A673 (cell line): ENCODE data around the gene VWA5B2. TPM values are rescaled to one million over a fixed set of nuclear protein-coding genes. Genes with fewer than 3 reads are reported as not detected.

Experiments used
- BruUV-seq: library from RNA; stranded (reverse); fragments of 400-500 nt; replicated peaks from 2 replicates; lab custom pipeline; 2021; lab: Mats Ljungman, UMichigan
- CTCF ChIA-PET: fragments of 300-600 bp; sonication (Branson Sonifier 250); formaldehyde crosslinking; loops from one replicate; lab custom pipeline; 2022; ENCODE audit warnings: antibody characterized with exemption; lab: Charles Lee
- POLR2A ChIA-PET: fragments of 300-600 bp; sonication (Branson Sonifier 250); formaldehyde crosslinking; loops from one replicate; lab custom pipeline; 2022; ENCODE audit warnings: antibody characterized with exemption; ENCODE audit not compliant: low non-redundant PET; lab: Charles Lee
- DNase-seq: peaks from one replicate; pipeline ENCODE4 v3.0.0-alpha.2; 2015; ENCODE audit warnings: low spot score
- H3K27ac ChIP-seq: fragments of 200-600 bp; sonication (generic); 2 replicates; pipeline ENCODE4 v1.5.1; 2016; ENCODE audit warnings: mixed run types, low read depth, mild to moderate bottlenecking, mixed read lengths, antibody characterized with exemption, low read length; ENCODE audit not compliant: poor library complexity, severe bottlenecking
- H3K27me3 ChIP-seq: fragments of 200-600 bp; sonication (generic); replicated peaks from 2 replicates; pipeline ENCODE4 v1.6.1; 2017; ENCODE audit warnings: mixed run types, low read depth, mild to moderate bottlenecking, mixed read lengths, antibody characterized with exemption, low read length; ENCODE audit not compliant: insufficient read depth, poor library complexity
- H3K36me3 ChIP-seq: fragments of 200-600 bp; sonication (generic); 2 replicates; pipeline ENCODE4 v1.6.1; 2016; ENCODE audit warnings: mixed run types, mild to moderate bottlenecking, mixed read lengths, antibody characterized with exemption, low read length; ENCODE audit not compliant: insufficient read depth, poor library complexity, severe bottlenecking
- H3K4me1 ChIP-seq: fragments of 200-600 bp; sonication (generic); 2 replicates; pipeline ENCODE4 v1.6.1; 2017; ENCODE audit warnings: mixed run types, mild to moderate bottlenecking, mixed read lengths, antibody characterized with exemption, low read length; ENCODE audit not compliant: insufficient read depth, poor library complexity, severe bottlenecking
- H3K4me3 ChIP-seq: fragments of 200-600 bp; sonication (generic); 2 replicates; pipeline ENCODE4 v1.5.1; 2016; ENCODE audit warnings: low read depth, mixed run types, mild to moderate bottlenecking, mixed read lengths, low read length; ENCODE audit not compliant: poor library complexity, severe bottlenecking
- H3K9me3 ChIP-seq: fragments of 200-600 bp; sonication (generic); 2 replicates; pipeline ENCODE4 v1.6.1; 2016; ENCODE audit warnings: mixed run types, low read depth, mild to moderate bottlenecking, mixed read lengths, antibody characterized with exemption, low read length; ENCODE audit not compliant: poor library complexity, severe bottlenecking
- EZH2 ChIP-seq: fragments of 200-600 bp; sonication (generic); IDR thresholded peaks from 2 replicates; pipeline ENCODE4 v1.6.1; 2017; ENCODE audit warnings: borderline replicate concordance, low read depth, mild to moderate bottlenecking, mixed read lengths, antibody characterized with exemption, low read length; ENCODE audit not compliant: poor library complexity, severe bottlenecking
- intact Hi-C: fragments of 100-400 bp; cut with micrococcal nuclease; formaldehyde crosslinking; loops from one replicate; pipeline ENCODE4 v1.10.0; 2022; ENCODE audit not compliant: unreplicated experiment
- total RNA-seq: library from RNA; stranded (reverse); gene quantifications from 2 replicates; pipeline ENCODE4 v1.2.3, GENCODE V29; 2021
- TF ChIP-seq, protein P1 (sequence below): fragments of 300-800, 200-600 bp; sonication (generic); conservative IDR thresholded peaks from 2 replicates; pipeline ENCODE4 v1.5.1; 2017; ENCODE audit warnings: low read depth, mild to moderate bottlenecking, antibody characterized with exemption, low read length, moderate library complexity, mixed read lengths

The VWA5B2 gene
- total RNA-seq, 1 experiment from 2014 or later: 0.13 TPM

DNA sequence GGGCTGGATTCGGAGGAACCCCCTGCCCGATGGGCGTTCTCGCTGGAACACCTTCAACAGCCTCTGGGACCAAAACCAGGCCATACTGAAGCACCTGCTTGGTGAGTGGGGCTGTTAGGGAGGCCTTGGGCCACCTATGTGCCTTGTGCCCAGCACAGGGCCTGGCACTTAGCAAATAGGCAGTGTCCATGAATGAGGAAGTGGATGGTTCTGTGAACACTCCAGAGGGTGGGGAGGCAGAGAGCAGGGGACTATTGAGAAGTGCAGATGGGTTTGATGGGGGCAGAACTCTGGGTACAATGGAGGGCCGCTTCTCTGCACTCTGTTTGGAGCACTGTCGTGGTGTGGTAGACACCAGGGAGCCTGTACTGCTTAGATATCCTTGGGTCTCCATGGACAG, 48.0 kb downstream of the VWA5B2 start:
- DNase-seq: no peak
- intact Hi-C loops: no loop called here
- no peaks in the 10 kb centered on the region for H3K9me3 ChIP-seq
- TF ChIP-seq, protein P1, sequence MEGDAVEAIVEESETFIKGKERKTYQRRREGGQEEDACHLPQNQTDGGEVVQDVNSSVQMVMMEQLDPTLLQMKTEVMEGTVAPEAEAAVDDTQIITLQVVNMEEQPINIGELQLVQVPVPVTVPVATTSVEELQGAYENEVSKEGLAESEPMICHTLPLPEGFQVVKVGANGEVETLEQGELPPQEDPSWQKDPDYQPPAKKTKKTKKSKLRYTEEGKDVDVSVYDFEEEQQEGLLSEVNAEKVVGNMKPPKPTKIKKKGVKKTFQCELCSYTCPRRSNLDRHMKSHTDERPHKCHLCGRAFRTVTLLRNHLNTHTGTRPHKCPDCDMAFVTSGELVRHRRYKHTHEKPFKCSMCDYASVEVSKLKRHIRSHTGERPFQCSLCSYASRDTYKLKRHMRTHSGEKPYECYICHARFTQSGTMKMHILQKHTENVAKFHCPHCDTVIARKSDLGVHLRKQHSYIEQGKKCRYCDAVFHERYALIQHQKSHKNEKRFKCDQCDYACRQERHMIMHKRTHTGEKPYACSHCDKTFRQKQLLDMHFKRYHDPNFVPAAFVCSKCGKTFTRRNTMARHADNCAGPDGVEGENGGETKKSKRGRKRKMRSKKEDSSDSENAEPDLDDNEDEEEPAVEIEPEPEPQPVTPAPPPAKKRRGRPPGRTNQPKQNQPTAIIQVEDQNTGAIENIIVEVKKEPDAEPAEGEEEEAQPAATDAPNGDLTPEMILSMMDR: no peak
- no peak for TF ChIP-seq EZH2
- H3K4me3 ChIP-seq: no peak overlapping the region
- no TSS peak for BruUV-seq
- H3K27ac ChIP-seq: no peak overlapping the region
- POLR2A ChIA-PET: no interaction called here
- H3K27me3 ChIP-seq: peaks cover 24% of the 10 kb centered on the region
- CTCF ChIA-PET: no interaction called here
- no peaks in the 10 kb centered on the region for H3K36me3 ChIP-seq
- H3K4me1 ChIP-seq: no peaks in the 10 kb centered on the region

DNA sequence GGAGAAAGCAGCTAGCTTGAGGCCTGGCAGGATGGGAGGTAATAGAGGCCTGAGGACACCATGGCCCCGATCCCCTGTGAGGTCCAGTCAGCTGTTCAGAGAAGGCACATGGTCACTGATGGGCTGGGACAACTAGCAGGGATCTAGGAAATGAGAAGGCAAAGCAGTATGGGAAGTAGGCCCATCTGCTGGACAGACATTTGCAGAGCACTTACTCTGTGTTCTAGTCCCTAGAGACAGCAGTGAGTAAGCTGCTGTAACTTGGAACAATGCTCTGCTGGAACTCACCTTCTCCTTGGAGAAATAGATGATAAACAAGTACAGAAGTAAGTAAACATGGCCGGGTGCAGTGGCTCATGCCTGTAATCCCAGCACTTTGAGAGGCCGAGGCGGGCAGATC, 53.6 kb downstream of the VWA5B2 start:
- no peaks in the 10 kb centered on the region for H3K9me3 ChIP-seq
- no peak for DNase-seq
- no peaks in the 10 kb centered on the region for H3K36me3 ChIP-seq
- ChIA-PET CTCF (interaction anchor here (0.5 kb wide), 1 partner anchor 14 kb away, joined by 4 read pairs; no protein-coding TSS in a partner anchor), POLR2A (no interaction called here)
- intact Hi-C loops: no loop called here
- H3K27me3 ChIP-seq: no peaks in the 10 kb centered on the region
- BruUV-seq: no TSS peak
- TF ChIP-seq EZH2: no peak
- TF ChIP-seq, protein P1: no peak
- H3K4me1 ChIP-seq: no peaks in the 10 kb centered on the region
- H3K4me3 ChIP-seq: no peak overlapping the region
- no peak overlapping the region for H3K27ac ChIP-seq

DNA sequence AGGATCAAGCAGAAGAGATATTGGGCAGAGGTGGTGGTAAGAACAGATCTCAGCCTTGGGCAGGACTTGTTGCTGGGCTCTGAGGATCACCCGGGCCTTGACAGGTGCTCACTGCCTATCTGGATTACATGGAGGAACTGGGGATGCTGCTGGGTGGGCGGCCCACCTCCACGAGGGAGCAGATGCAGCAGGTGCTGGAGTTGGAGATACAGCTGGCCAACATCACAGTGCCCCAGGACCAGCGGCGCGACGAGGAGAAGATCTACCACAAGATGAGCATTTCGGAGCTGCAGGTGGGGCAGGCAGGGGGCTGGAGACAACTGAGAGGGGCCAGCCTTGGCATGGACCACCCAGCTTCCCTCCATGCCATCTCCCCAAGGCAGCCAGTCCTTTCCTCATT, 54.3 kb downstream of the VWA5B2 start:
- Histone ChIP-seq H3K27me3 (no peaks in the 10 kb centered on the region), H3K9me3 (no peaks in the 10 kb centered on the region), H3K27ac (no peak overlapping the region), H3K4me3 (no peak overlapping the region), H3K4me1 (no peaks in the 10 kb centered on the region), H3K36me3 (no peaks in the 10 kb centered on the region)
- no peak for TF ChIP-seq EZH2
- TF ChIP-seq, protein P1: no peak
- BruUV-seq: no TSS peak
- intact Hi-C loops: no loop called here
- DNase-seq: no peak
- POLR2A ChIA-PET: interaction anchor here (0.5 kb wide), 1 partner anchor 441 kb away, joined by 3 read pairs; no protein-coding TSS in a partner anchor
- CTCF ChIA-PET: interaction anchor here (0.6 kb wide), 1 partner anchor 238 kb away, joined by 6 read pairs; no protein-coding TSS in a partner anchor
